Keratinocyte (primary cell): ENCODE data around the gene OXCT1. TPM values are rescaled to one million over a fixed set of nuclear protein-coding genes. Genes with fewer than 3 reads are reported as not detected.
"Not testable (repeated sequence)": the region's sequence is repeated elsewhere in the genome, so short reads cannot be mapped to it uniquely, and the experiment has no call there.

Experiments
- DNase-seq: peaks from one replicate; pipeline ENCODE4 v3.0.0-alpha.2; 2011; ENCODE audit warnings: low read depth, missing footprints, low spot score
- FAIRE-seq: peaks from 2 replicates; lab custom pipeline; 2011; peaks lifted over from hg19 to GRCh38; lab: Jason Lieb, UNC
- H2AFZ ChIP-seq: 2 replicates; pipeline ENCODE4 v1.6.0; 2012; ENCODE audit warnings: low read length, control low read depth, inconsistent platforms; ENCODE audit not compliant: control insufficient read depth
- H3K27ac ChIP-seq: 2 replicates; pipeline ENCODE4 v1.5.1; 2011; ENCODE audit warnings: low read length; ENCODE audit not compliant: control insufficient read depth, insufficient read depth
- H3K27me3 ChIP-seq: 3 replicates; pipeline ENCODE4 v1.6.0; 2011; ENCODE audit warnings: low read length; ENCODE audit not compliant: control insufficient read depth, insufficient read depth; ENCODE audit errors: extremely low read depth
- H3K36me3 ChIP-seq, 2 experiments: 2 replicates in 1 of 2; 3 replicates in 1 of 2; pipeline ENCODE4 v1.5.1; 2011; ENCODE audit warnings: low read length in 2 of 2, mild to moderate bottlenecking in 1 of 2; ENCODE audit not compliant: control insufficient read depth in 2 of 2, insufficient read depth in 2 of 2; ENCODE audit errors: extremely low read depth in 1 of 2
- H3K4me1 ChIP-seq: 3 replicates; pipeline ENCODE4 v1.5.1; 2011; ENCODE audit warnings: low read length; ENCODE audit not compliant: control insufficient read depth, insufficient read depth; ENCODE audit errors: extremely low read depth
- H3K4me2 ChIP-seq: 3 replicates; pipeline ENCODE4 v1.6.0; 2011; ENCODE audit warnings: low read depth, low read length; ENCODE audit not compliant: control insufficient read depth, insufficient read depth; ENCODE audit errors: extremely low read depth
- H3K4me3 ChIP-seq, 3 experiments: fragments of 200-600 bp in 1 of 3; sonication (generic) in 1 of 3; 2 replicates in 2 of 3; 3 replicates in 1 of 3; pipeline ENCODE4 v1.5.1; 2011 to 2016; ENCODE audit warnings: low read length in 3 of 3, mild to moderate bottlenecking in 3 of 3, control low read depth in 2 of 3, inconsistent platforms in 1 of 3, low read depth in 1 of 3, mixed read lengths in 1 of 3, mixed run types in 1 of 3, moderate library complexity in 1 of 3; ENCODE audit not compliant: control insufficient read depth in 2 of 3, insufficient read depth in 2 of 3; ENCODE audit errors: extremely low read depth in 1 of 3
- H3K79me2 ChIP-seq: 2 replicates; pipeline ENCODE4 v1.6.0; 2012; ENCODE audit warnings: low read length; ENCODE audit not compliant: control insufficient read depth, insufficient read depth
- H3K9ac ChIP-seq: 3 replicates; pipeline ENCODE4 v1.6.0; 2011; ENCODE audit warnings: low read length; ENCODE audit not compliant: control insufficient read depth, insufficient read depth; ENCODE audit errors: extremely low read depth
- H3K9me1 ChIP-seq: 3 replicates; pipeline ENCODE4 v1.6.0; 2011; ENCODE audit warnings: low read length; ENCODE audit not compliant: control insufficient read depth, insufficient read depth; ENCODE audit errors: extremely low read depth
- H3K9me3 ChIP-seq: 2 replicates; pipeline ENCODE4 v1.5.1; 2012; ENCODE audit warnings: low read depth, low read length; ENCODE audit not compliant: control insufficient read depth
- H4K20me1 ChIP-seq: 3 replicates; pipeline ENCODE4 v1.6.0; 2011; ENCODE audit warnings: low read length; ENCODE audit not compliant: control insufficient read depth, insufficient read depth; ENCODE audit errors: extremely low read depth
- EZH2 ChIP-seq: IDR thresholded peaks from one replicate; pipeline ENCODE4 v1.6.1; 2012; ENCODE audit warnings: inconsistent platforms, mild to moderate bottlenecking, low read length, moderate library complexity
- dilution Hi-C: fragments of 300-500 bp; cut with MboI; formaldehyde crosslinking; loops from one replicate; pipeline ENCODE4 v1.7.0; 2020; ENCODE audit warnings: low sequenced_read_pairs; ENCODE audit not compliant: extremely low pct_ligation_motif_present
- polyA plus RNA-seq, 5 experiments: library from polyadenylated mRNA; depleted of rRNA in 3 of 5; stranded (reverse) in 3 of 5; stranded (forward) in 1 of 5; unstranded in 1 of 5; fragments of >200 nt; gene quantifications; 1 replicate in 1 of 5; 2 replicates in 3 of 5; 3 replicates in 1 of 5; pipeline versions ENCODE4 v1.2.1 to v1.2.3, GENCODE V29; 2011 to 2012; ENCODE audit warnings: missing spikeins in 2 of 5, low read depth in 1 of 5, low replicate concordance in 1 of 5
- TF ChIP-seq, protein P1 (sequence below), 3 experiments: IDR thresholded peaks in 1 of 3; conservative IDR thresholded peaks in 1 of 3; optimal IDR thresholded peaks in 1 of 3; 2 replicates in 2 of 3; 3 replicates in 1 of 3; pipeline versions ENCODE3 to v1.5.1; 2011; ENCODE audit warnings: low read length in 3 of 3, mild to moderate bottlenecking in 3 of 3, moderate library complexity in 2 of 3, control low read depth in 1 of 3, inconsistent platforms in 1 of 3; ENCODE audit not compliant: insufficient read depth in 2 of 3; ENCODE audit errors: extremely low read depth in 1 of 3

Gene OXCT1
- polyA plus RNA-seq, 1 donor (not counting 4 experiments of a cell fraction or from before 2014, with no cell fraction given), result 34.0 TPM

DNA sequence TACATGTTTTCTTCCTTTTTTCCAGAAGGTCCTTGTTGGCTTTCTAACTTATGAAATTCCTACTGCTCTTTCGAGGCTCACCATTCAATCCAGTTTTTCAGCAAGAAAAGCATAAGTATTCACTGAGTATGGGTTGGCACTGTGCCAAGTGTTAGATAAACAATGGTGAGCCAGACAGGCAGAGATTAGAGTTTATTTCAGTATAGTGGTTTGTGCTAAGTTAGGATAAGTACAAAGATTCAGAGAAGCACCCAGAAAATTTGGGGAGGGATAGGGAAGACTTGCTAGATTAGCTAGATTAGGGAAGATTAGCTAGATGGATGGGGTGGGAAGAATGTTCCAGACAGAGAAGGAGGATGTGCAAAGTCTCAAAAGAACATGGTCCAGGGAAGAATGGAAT, 122.9 kb downstream of the OXCT1 start:
- no peak for DNase-seq
- no peak for TF ChIP-seq EZH2
- TF ChIP-seq, protein P1, sequence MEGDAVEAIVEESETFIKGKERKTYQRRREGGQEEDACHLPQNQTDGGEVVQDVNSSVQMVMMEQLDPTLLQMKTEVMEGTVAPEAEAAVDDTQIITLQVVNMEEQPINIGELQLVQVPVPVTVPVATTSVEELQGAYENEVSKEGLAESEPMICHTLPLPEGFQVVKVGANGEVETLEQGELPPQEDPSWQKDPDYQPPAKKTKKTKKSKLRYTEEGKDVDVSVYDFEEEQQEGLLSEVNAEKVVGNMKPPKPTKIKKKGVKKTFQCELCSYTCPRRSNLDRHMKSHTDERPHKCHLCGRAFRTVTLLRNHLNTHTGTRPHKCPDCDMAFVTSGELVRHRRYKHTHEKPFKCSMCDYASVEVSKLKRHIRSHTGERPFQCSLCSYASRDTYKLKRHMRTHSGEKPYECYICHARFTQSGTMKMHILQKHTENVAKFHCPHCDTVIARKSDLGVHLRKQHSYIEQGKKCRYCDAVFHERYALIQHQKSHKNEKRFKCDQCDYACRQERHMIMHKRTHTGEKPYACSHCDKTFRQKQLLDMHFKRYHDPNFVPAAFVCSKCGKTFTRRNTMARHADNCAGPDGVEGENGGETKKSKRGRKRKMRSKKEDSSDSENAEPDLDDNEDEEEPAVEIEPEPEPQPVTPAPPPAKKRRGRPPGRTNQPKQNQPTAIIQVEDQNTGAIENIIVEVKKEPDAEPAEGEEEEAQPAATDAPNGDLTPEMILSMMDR (optimal IDR thresholded peaks at IDR 0.05 in 1 of 3, IDR thresholded peaks at IDR 0.05 in 1 of 3, conservative IDR thresholded peaks at IDR 0.05 in 1 of 3; ENCODE audit: extremely low read depth in 1 of 3, insufficient read depth in 2 of 3, low read length in 3 of 3), result no peak
- Histone ChIP-seq H3K9me1 (no peaks in the 10 kb centered on the region), H2AFZ (no peak overlapping the region), H3K4me2 (no peak overlapping the region), H3K36me3 (no peaks in the 10 kb centered on the region), H3K27me3 (no peaks in the 10 kb centered on the region), H3K4me3 (no peak overlapping the region), H3K9me3 (no peaks in the 10 kb centered on the region), H3K4me1 (no peaks in the 10 kb centered on the region), H4K20me1 (no peaks in the 10 kb centered on the region), H3K9ac (no peak overlapping the region), H3K79me2 (no peaks in the 10 kb centered on the region), H3K27ac (no peak overlapping the region)
- no peak for FAIRE-seq
- dilution Hi-C loops, result no loop called here

GRCh38 chr5:41742608-41743007, 127.6 kb downstream of the OXCT1 start:
- H3K4me3 ChIP-seq, H3K9me1 ChIP-seq, H3K4me2 ChIP-seq, H3K36me3 ChIP-seq, H2AFZ ChIP-seq, FAIRE-seq, H3K4me1 ChIP-seq, H4K20me1 ChIP-seq, H3K27ac ChIP-seq, H3K9ac ChIP-seq, DNase-seq, H3K9me3 ChIP-seq, H3K79me2 ChIP-seq, H3K27me3 ChIP-seq, dilution Hi-C loops: not testable (repeated sequence)

GRCh38 chr5:41738710-41739354, 131.4 kb downstream of the OXCT1 start:
- no peak overlapping the region for H3K4me2 ChIP-seq
- no peaks in the 10 kb centered on the region for H3K27me3 ChIP-seq
- no peaks in the 10 kb centered on the region for H3K9me3 ChIP-seq
- no peaks in the 10 kb centered on the region for H3K9me1 ChIP-seq
- no peak overlapping the region for H3K9ac ChIP-seq
- dilution Hi-C loops, result no loop called here
- no peak for DNase-seq
- FAIRE-seq, result no peak
- no peak overlapping the region for H3K4me3 ChIP-seq
- H2AFZ ChIP-seq, result no peak overlapping the region
- H3K79me2 ChIP-seq, result no peaks in the 10 kb centered on the region
- H3K36me3 ChIP-seq, result peaks cover 5% of the 10 kb centered on the region in 2 experiments
- no peak for TF ChIP-seq EZH2
- TF ChIP-seq, protein P1 (optimal IDR thresholded peaks at IDR 0.05 in 1 of 3, IDR thresholded peaks at IDR 0.05 in 1 of 3, conservative IDR thresholded peaks at IDR 0.05 in 1 of 3; ENCODE audit: extremely low read depth in 1 of 3, insufficient read depth in 2 of 3, low read length in 3 of 3), result no peak
- H4K20me1 ChIP-seq, result no peaks in the 10 kb centered on the region
- no peaks in the 10 kb centered on the region for H3K4me1 ChIP-seq
- H3K27ac ChIP-seq, result no peak overlapping the region
